ENCODE data around the gene SYDE1.

- TF ChIP-seq CTCF (IDR thresholded peaks at IDR 0.05) (no peak), TCF7L2 (IDR thresholded peaks at IDR 0.05; ENCODE audit: low read depth, low read length) (no peak), POLR2AphosphoS5 (IDR thresholded peaks at IDR 0.05; ENCODE audit: low read depth, low read length) (no peak), REST (IDR thresholded peaks at IDR 0.05; ENCODE audit: insufficient read depth in 1 of 2, low read depth in 2 of 2, low read length in 1 of 2) (no peak)
These were observed 1.9 kb downstream of the SYDE1 start for GRCh38 chr19:15108845-15109767.
